MG63 (cell line): ENCODE measurements around the gene MAGED1. TPM values are rescaled to one million over a fixed set of nuclear protein-coding genes. Genes with fewer than 3 reads are reported as not detected.

ENCODE experiments used
- DNase-seq: peaks from one replicate; pipeline ENCODE4 v3.0.0-alpha.2; 2020
- H3K27me3 ChIP-seq: fragments of 250-450 bp; sonication (Bioruptor Pico); 2 replicates; pipeline ENCODE4 v1.5.1; 2020; ENCODE audit warnings: mild to moderate bottlenecking, moderate library complexity
- H3K36me3 ChIP-seq: fragments of 250-450 bp; sonication (Bioruptor Pico); 2 replicates; pipeline ENCODE4 v1.5.1; 2020; ENCODE audit warnings: mild to moderate bottlenecking, moderate library complexity
- H3K4me3 ChIP-seq: fragments of 250-450 bp; sonication (Bioruptor Pico); 2 replicates; pipeline ENCODE4 v1.5.1; 2020; ENCODE audit warnings: mild to moderate bottlenecking, moderate library complexity
- H3K9me3 ChIP-seq: fragments of 250-450 bp; sonication (Bioruptor Pico); 2 replicates; pipeline ENCODE4 v1.5.1; 2020; ENCODE audit warnings: mild to moderate bottlenecking, moderate library complexity
- total RNA-seq: library from RNA; depleted of rRNA; stranded (reverse); fragments of >200 nt; shearing (Covaris generic); gene quantifications from 2 replicates; pipeline ENCODE4 v1.2.3, GENCODE V29; 2014; ENCODE audit warnings: low replicate concordance; rRNA removed

MAGED1 gene, protein sequence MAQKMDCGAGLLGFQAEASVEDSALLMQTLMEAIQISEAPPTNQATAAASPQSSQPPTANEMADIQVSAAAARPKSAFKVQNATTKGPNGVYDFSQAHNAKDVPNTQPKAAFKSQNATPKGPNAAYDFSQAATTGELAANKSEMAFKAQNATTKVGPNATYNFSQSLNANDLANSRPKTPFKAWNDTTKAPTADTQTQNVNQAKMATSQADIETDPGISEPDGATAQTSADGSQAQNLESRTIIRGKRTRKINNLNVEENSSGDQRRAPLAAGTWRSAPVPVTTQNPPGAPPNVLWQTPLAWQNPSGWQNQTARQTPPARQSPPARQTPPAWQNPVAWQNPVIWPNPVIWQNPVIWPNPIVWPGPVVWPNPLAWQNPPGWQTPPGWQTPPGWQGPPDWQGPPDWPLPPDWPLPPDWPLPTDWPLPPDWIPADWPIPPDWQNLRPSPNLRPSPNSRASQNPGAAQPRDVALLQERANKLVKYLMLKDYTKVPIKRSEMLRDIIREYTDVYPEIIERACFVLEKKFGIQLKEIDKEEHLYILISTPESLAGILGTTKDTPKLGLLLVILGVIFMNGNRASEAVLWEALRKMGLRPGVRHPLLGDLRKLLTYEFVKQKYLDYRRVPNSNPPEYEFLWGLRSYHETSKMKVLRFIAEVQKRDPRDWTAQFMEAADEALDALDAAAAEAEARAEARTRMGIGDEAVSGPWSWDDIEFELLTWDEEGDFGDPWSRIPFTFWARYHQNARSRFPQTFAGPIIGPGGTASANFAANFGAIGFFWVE
- total RNA-seq: 118 and 121 TPM in 2 replicates

DNA sequence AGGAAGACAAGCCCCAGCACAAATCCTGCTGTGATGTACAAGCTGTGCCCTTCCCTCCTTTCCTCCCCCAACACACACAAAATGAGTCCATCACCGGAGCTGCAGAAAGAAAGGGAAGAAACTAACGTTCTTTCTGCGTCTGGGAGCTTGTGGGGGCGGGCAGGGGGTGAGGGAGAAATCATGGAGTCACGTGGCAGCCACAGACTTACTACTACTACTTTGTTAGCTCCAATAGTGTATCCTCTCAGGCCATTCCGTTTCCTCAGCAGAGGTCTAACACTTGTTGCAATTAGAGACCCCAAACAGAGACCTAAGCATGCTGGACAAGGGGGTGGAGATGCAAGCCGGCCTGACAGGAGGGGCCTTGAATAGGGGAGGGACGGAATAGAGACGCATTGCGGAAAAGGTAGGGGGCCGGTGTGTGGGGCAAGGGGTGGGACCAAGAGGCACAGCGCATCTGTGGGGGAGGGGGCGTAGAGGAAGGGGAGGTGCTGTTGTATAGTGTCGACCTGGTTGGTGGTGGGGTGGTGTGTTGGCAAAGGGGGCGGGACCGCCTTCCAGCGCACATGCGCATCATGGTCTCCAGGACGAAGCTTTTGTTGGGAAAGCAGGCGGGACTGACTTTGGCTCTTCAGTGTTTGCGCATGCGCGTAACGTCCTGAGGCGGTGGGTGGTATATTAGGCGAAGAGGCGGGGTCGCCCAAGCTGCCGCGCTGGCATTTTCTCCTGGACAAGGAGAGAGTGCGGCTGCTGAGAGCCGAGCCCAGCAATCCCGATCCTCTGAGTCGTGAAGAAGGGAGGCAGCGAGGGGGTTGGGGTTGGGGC, at the start of gene MAGED1:
TSS of gene MAGED1 (plus strand) at position 703 of the 825 bp plus-strand sequence. CDS start 682 bp downstream, outside the sequence.
- H3K27me3 ChIP-seq: no peaks in the 10 kb centered on the region
- DNase-seq: peak; percentile 90
- no peaks in the 10 kb centered on the region for H3K9me3 ChIP-seq
- H3K36me3 ChIP-seq: peaks cover 8% of the 10 kb centered on the region
- peak within 1 kb of the TSS; percentile 64 for H3K4me3 ChIP-seq

DNA sequence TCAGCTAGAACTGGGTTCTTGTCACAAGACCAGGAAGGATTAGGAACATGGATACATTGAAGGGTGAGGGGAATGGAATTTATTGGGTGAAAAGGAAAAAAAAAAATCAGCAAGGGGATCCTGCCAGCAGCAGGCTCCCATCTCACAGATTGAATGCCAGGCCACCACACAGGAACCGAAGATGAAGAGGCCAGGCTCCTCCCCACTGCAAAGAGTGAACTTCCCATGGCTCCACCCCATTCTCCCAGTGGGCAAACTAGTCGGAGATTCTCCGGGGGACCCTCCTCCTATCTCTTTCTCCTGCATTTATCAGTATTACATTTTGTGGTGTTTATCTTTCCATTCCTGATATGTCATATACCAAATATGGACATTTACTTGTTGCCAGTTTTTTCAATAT, 46.0 kb upstream of the MAGED1 start:
- Histone ChIP-seq H3K27me3 (no peaks in the 10 kb centered on the region), H3K4me3 (no peak overlapping the region), H3K9me3 (no peaks in the 10 kb centered on the region), H3K36me3 (no peaks in the 10 kb centered on the region)
- no peak for DNase-seq

DNA sequence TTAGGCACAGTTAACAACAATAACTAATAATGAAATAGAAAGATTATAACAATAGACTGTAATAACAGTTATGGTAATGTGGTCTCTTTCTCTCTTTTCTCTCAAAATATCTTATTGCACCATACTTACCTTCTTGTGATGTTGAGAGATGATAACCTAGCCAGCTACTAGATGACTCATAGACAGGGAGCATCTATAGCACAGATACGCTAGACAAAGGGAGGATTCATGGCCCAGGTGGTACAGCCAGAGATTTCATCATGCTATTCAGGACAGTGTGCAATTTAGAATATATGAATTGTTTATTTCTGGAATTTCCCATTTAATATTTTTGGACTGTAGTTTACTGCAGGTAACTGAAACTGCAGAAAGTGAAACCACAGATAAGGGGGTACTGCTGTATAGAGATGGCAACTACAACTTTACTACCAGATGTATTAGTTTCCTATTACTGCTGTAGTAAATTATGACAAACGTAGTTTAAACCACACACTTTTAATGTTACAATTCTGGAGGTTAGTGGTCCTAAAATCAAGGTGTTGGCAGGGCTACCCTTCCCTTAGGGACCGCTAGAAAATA, 41.8 kb upstream of the MAGED1 start:
- H3K27me3 ChIP-seq: no peaks in the 10 kb centered on the region
- H3K4me3 ChIP-seq: no peak overlapping the region
- no peaks in the 10 kb centered on the region; the same call in 1 of the 2 replicates for H3K36me3 ChIP-seq
- no peak for DNase-seq
- H3K9me3 ChIP-seq: no peaks in the 10 kb centered on the region

DNA sequence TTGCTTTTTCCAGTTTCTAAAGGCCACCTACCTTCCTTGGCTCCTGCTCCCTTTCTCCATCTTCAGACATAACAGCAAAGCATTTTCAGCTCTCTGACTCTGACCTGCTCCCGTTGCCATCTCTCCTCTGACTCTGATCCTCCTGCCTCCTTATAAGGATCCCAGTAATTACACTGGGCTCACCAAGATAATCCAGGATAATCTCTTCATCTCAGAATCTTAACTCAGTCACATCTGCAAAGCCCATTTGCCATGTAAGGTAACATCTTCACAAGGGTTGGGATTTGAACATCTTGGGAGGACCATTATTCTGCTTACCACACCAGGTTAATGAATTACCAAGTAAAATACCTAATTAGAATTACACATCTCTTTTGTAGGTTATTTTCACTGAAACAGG, 41.3 kb upstream of the MAGED1 start:
- no peak overlapping the region for H3K4me3 ChIP-seq

DNA sequence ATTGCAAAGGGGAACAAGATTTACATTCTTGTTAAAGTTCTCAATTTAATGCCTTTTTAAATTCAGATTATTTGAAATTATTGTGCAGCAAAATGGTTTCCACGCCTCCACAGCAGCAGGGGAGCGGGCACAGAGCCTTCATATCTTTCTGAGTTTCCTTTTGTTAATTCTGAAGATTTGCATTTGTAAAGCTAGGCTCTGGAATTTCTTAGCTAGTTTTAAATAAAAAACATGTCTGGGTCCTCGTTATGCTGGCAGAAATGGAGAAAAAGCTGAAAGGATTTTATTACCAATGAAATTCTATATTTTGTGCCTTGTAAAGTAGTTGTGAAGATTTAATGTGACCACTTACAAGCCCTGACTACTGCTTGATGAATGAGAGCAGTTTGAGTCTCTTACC, 40.8 kb upstream of the MAGED1 start:
- Histone ChIP-seq H3K9me3 (no peaks in the 10 kb centered on the region), H3K4me3 (no peak overlapping the region), H3K27me3 (no peaks in the 10 kb centered on the region), H3K36me3 (no peaks in the 10 kb centered on the region; the same call in 1 of the 2 replicates)
- DNase-seq: no peak

More for the DNA sequence above, 41.3 kb upstream of the MAGED1 start:
- DNase-seq: no peak
- Histone ChIP-seq H3K9me3 (no peaks in the 10 kb centered on the region), H3K27me3 (no peaks in the 10 kb centered on the region), H3K36me3 (no peaks in the 10 kb centered on the region; the same call in 1 of the 2 replicates)

DNA sequence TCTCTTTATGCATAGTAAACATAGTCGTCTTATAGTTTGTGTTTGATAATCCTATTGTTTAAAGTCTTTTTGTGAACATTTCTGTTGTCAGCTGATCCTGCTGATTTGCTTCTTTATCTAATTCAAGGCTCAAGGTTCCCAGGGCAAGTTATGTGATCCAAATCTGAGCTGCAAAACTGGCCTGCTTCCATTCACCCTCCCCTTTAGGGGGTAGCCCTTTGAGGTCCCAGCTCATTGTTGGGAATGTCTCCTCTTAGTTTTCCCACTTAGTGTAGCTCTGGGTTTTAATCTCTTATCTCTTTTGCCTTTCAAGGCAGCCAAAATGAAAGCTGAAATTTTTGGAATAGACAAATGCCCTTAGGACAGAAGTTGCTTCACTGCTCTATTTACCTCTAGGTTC, 40.2 kb upstream of the MAGED1 start:
- no peaks in the 10 kb centered on the region; the same call in 1 of the 2 replicates for H3K36me3 ChIP-seq
- no peak for DNase-seq
- H3K9me3 ChIP-seq: no peaks in the 10 kb centered on the region
- no peak overlapping the region for H3K4me3 ChIP-seq
- no peaks in the 10 kb centered on the region for H3K27me3 ChIP-seq

DNA sequence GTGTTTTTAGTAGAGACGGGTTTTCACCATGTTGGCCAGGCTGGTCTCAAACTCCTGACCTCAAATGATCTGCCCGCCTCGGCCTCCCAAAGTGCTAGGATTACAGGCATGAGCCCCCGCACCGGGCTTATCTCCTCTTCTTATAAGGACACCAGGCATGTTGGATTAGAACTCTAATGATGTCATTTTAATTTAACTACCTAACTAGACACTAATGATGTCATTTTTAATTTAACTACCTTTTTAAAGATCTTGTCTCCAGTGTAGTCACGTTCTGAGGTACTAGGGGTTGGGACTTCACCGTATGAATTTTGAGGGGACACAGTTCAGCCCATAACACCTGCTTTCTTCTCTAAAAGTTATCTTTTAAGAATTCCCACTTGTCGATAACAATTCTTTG, 37.7 kb upstream of the MAGED1 start:
- no peaks in the 10 kb centered on the region; the same call in 1 of the 2 replicates for H3K36me3 ChIP-seq
- no peak overlapping the region for H3K4me3 ChIP-seq
- no peak for DNase-seq
- H3K27me3 ChIP-seq: no peaks in the 10 kb centered on the region
- no peaks in the 10 kb centered on the region for H3K9me3 ChIP-seq

DNA sequence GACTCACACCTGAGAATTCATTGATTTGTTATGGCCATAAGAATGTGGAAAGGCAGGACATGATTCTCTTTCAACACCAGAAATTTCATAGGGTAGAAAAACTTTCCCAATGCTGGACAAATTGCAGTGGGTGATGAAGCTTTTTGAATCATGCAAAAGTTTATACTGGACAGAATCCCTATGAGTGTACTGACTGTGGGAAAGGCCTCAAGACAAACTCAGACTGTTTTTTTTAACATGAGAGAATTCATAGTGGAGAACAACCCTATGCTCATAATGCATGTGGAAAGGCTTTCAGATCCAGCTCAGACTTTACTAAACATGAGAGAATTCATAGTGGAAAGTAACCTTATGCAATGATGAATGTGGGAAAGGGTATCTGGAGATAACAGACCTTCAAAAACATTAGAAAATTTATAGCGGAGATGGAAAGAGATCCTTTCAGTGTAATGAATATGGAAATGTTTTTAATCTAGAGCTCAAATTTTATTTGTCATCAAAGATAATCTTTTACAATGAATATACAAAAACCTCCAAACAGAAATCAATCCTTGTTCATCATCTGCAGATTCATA, 36.2 kb upstream of the MAGED1 start:
- H3K4me3 ChIP-seq: no peak overlapping the region
- no peak for DNase-seq
- no peaks in the 10 kb centered on the region; the same call in 1 of the 2 replicates for H3K36me3 ChIP-seq
- H3K27me3 ChIP-seq: no peaks in the 10 kb centered on the region
- no peaks in the 10 kb centered on the region for H3K9me3 ChIP-seq

DNA sequence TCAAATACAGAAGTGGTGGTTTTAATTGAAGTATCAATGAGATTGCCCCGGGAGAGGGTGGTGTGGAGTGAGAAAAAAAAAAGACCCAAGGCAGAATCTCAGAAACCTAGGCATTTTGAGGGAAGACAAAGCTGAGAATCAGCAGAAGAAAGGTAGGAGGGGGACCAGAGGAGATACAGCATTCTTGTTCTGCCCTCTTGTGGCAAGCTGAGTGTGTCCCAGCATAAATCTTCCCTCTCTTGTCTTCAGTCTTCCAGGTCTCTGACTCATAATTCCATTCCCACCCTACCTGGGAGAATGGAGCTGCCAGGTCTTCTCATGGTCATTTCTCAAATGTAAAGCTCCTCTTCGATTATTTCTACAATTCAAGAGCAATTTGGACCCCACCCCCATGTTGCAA, 32.7 kb upstream of the MAGED1 start:
- peak; percentile 2 for DNase-seq
- Histone ChIP-seq H3K27me3 (no peaks in the 10 kb centered on the region), H3K9me3 (no peaks in the 10 kb centered on the region), H3K36me3 (no peaks in the 10 kb centered on the region; the same call in 1 of the 2 replicates), H3K4me3 (no peak overlapping the region)

DNA sequence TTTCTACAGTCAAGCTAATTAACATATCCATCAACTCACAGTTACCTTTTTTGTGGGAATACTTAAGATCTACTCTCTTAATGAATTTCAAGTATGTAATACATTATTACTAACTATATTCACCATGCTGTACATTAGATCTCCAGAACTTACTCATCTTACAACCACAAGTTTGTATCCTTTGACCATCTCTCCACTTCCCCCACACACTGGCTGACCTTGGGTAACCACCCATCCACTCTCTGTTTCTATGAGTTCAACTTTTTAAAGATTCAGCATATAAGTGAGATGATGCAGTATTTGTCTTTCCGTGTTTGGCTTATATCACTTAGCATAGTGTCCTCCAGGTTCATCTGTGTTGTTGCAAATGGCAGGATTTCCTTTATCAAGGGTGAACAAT, 30.5 kb upstream of the MAGED1 start:
- Histone ChIP-seq H3K27me3 (no peaks in the 10 kb centered on the region), H3K9me3 (no peaks in the 10 kb centered on the region), H3K36me3 (no peaks in the 10 kb centered on the region), H3K4me3 (no peak overlapping the region)
- no peak for DNase-seq

DNA sequence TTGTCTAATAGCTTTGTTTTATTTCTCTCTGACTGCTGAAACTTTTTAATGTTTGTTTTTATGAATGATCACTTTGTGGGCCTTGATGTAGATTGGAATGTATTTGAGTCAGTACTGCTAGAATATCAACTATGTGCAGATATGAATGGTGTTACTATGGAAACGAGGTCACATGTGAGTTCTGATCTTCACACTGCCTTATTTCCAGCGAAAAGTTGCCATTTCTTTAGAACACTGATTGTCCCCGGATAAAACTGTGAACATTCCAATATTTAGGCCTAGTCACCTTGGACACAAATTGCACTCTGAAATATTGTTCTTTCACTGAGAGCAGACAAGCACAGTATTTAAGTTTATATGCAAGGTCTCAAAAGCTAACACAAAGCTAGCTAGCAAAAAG, 27.2 kb upstream of the MAGED1 start:
- no peaks in the 10 kb centered on the region for H3K9me3 ChIP-seq
- no peaks in the 10 kb centered on the region for H3K27me3 ChIP-seq
- H3K36me3 ChIP-seq: no peaks in the 10 kb centered on the region
- DNase-seq: no peak
- H3K4me3 ChIP-seq: no peak overlapping the region

DNA sequence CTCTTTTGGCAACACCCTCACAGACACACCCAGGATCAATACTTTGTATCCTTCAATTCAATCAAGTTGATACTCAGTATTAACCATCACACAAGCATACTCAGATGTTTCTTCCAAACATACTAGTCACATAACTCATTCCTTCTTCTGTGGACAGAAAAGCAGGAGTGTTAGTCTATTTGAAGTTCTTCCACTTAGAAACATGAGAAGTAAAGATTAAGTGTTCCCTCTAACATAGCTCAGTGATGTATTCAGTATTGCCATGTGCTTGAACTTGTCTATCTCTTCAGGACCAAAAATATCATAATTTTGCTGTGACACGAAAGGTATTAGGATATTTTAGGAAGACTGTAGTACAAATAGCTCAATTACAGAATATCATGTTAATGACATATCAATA, 25.8 kb upstream of the MAGED1 start:
- Histone ChIP-seq H3K36me3 (no peaks in the 10 kb centered on the region), H3K4me3 (no peak overlapping the region)

DNA sequence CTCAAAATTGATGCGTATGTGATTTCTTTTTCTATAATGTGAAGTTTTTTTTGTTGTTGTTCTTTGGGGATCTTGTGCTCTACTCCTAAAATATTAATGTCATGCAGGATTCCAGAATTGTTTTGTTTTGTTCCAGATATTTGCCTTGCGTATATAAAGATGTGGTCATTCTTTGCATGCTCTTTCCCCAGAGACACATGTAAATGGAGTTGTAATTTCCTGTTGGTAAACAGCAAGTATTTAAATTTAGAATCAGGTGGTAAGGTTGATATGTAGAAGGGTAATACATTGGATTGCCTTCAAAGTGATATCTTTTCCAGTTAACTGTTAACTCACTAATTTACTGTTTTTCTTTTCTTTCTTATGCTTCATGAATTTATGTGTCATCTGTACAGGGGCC, 23.1 kb upstream of the MAGED1 start:
- H3K4me3 ChIP-seq: no peak overlapping the region

More for the DNA sequence above, 25.8 kb upstream of the MAGED1 start:
- Histone ChIP-seq H3K27me3 (no peaks in the 10 kb centered on the region), H3K9me3 (no peaks in the 10 kb centered on the region)
- no peak for DNase-seq

DNA sequence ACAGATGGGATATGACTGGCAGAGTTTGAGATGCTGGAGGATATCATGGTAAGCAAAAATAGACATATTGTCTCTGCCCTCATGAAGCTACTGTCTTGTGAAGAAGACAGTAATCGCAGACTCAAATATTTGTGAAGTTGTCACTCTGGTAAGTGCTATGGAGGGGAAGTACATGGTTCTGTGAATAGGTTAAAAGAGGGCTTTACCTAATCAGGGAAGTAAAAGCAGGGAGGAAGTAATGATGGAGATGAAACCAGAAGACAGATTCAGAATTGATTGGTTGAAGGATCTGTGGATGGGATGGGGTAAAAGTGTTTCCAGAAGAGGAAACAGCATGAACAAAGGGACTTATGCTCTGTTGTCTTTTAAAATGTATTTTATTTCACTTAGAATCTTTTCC, 19.3 kb upstream of the MAGED1 start:
- no peaks in the 10 kb centered on the region for H3K36me3 ChIP-seq
- DNase-seq: no peak
- no peaks in the 10 kb centered on the region for H3K9me3 ChIP-seq
- H3K4me3 ChIP-seq: no peak overlapping the region
- no peaks in the 10 kb centered on the region for H3K27me3 ChIP-seq

More for the DNA sequence above, 23.1 kb upstream of the MAGED1 start:
- no peaks in the 10 kb centered on the region for H3K36me3 ChIP-seq
- no peak for DNase-seq
- no peaks in the 10 kb centered on the region for H3K27me3 ChIP-seq
- no peaks in the 10 kb centered on the region for H3K9me3 ChIP-seq

DNA sequence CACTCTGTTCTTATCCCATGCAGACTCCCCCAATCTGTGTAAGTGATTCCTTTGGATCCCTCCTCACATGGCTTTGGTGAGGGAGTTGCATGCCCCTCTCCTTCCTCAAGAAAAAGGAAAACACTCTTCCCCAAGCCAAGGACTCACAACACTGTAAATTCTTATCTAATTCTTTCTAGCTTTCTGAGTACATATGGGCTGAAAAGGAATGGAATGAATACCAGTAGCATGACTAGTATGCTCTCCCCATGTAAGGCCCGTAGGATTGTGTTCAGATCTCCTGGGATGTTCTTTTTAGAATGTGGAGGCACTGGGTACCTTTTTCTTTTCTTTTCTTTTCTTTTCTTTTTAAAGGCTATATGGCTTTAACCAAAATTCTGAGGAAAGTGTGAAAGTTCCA, 17.0 kb upstream of the MAGED1 start:
- Histone ChIP-seq H3K36me3 (no peaks in the 10 kb centered on the region), H3K4me3 (no peak overlapping the region), H3K9me3 (no peaks in the 10 kb centered on the region), H3K27me3 (no peaks in the 10 kb centered on the region)
- no peak for DNase-seq

DNA sequence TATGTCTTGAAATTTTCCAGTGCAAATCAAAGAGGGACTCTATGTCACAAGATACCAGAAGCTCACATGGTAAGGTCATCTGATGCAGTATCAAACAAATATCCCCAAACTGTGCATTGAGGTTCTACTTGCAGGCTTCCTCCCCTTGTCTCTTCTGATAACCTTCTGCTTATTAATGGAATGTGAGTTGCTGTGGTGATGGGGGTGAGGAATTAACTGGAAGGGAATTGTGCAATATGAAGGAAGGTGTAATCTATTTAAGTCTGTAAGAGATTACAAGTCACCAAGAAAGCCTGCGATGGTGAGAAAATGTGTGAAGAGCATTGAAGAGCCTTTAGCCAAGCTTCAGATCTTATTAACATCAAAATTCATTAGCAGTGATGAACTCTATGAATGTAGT, 15.4 kb upstream of the MAGED1 start:
- Histone ChIP-seq H3K27me3 (no peaks in the 10 kb centered on the region), H3K4me3 (no peak overlapping the region), H3K9me3 (no peaks in the 10 kb centered on the region), H3K36me3 (no peaks in the 10 kb centered on the region)
- no peak for DNase-seq
